NCI-H1417 (cell line): ENCODE results near the gene FGGY.
"Not testable (repeated sequence)": the region's sequence is repeated elsewhere in the genome, so short reads cannot be mapped to it uniquely, and the experiment has no call there.

Experiments
- DNase-seq, 3 experiments: peaks; one replicate each; lab custom pipeline; 2025; lab: John Stamatoyannopoulos, UW

Gene FGGY

GRCh38 chr1:59296358-59297256 lies at the start of gene FGGY:
FGGY (plus strand) TSS chr1:59297094; CDS start chr1:59321550, 24,456 bp downstream.
- peak; percentile 88 to 95 (median 91) for DNase-seq

- no peak for DNase-seq
Measured at GRCh38 chr1:59248758-59249157, 48.1 kb upstream of the FGGY start.

GRCh38 chr1:59249396-59250137 lies 47.3 kb upstream of the FGGY start:
- DNase-seq = no peak

- DNase-seq = not testable (repeated sequence)
Measured at GRCh38 chr1:59251061-59251460, 45.8 kb upstream of the FGGY start.

- DNase-seq = not testable (repeated sequence)
Measured at GRCh38 chr1:59256429-59256828, 40.5 kb upstream of the FGGY start.

- no peak for DNase-seq
Measured at GRCh38 chr1:59258412-59259032, 38.4 kb upstream of the FGGY start.

GRCh38 chr1:59261537-59261936 lies 35.4 kb upstream of the FGGY start:
- DNase-seq = no peak

- DNase-seq = no peak
Measured at GRCh38 chr1:59262631-59263030, 34.3 kb upstream of the FGGY start.

GRCh38 chr1:59263111-59263510 lies 33.8 kb upstream of the FGGY start:
- DNase-seq = no peak

- DNase-seq = peak in 1 of 3 experiments; percentile 27
Measured at GRCh38 chr1:59265622-59266021, 31.3 kb upstream of the FGGY start.

- DNase-seq = peak in 1 of 3 experiments; percentile 5
Measured at GRCh38 chr1:59266180-59266926, 30.5 kb upstream of the FGGY start.

GRCh38 chr1:59266927-59267293 lies 30.0 kb upstream of the FGGY start:
- no peak for DNase-seq

- no peak for DNase-seq
Measured at GRCh38 chr1:59268406-59268805, 28.5 kb upstream of the FGGY start.

GRCh38 chr1:59271561-59272260 lies 25.2 kb upstream of the FGGY start:
- DNase-seq = no peak

GRCh38 chr1:59272507-59272906 lies 24.4 kb upstream of the FGGY start:
- DNase-seq = no peak

GRCh38 chr1:59276439-59276851 lies 20.4 kb upstream of the FGGY start:
- DNase-seq = no peak

- peak in 1 of 3 experiments; percentile 52 for DNase-seq
Measured at GRCh38 chr1:59278780-59279354, 18.0 kb upstream of the FGGY start.

- no peak for DNase-seq
Measured at GRCh38 chr1:59279645-59280044, 17.2 kb upstream of the FGGY start.

GRCh38 chr1:59282951-59283350 lies 13.9 kb upstream of the FGGY start:
- no peak for DNase-seq

- DNase-seq = no peak
Measured at GRCh38 chr1:59285691-59286090, 11.2 kb upstream of the FGGY start.

- DNase-seq = no peak
Measured at GRCh38 chr1:59288046-59288445, 8.8 kb upstream of the FGGY start.
